ENCODE measurements around the gene CTF1.
A peak's percentile ranks its signal among the peaks of the same experiment; 100 is the strongest.
"Not testable (repeated sequence)": the region's sequence is repeated elsewhere in the genome, so short reads cannot be mapped to it uniquely, and the experiment has no call there.

Gene CTF1

GRCh38 chr16:30888856-30889499 is 7.4 kb upstream of the CTF1 start:
- no peak for DNase-seq

GRCh38 chr16:30889721-30890120 is 6.7 kb upstream of the CTF1 start:
- DNase-seq, result no peak

- DNase-seq, result not testable (repeated sequence)
Measured at GRCh38 chr16:30891043-30891823, 5.2 kb upstream of the CTF1 start.

GRCh38 chr16:30892670-30893416 is 3.6 kb upstream of the CTF1 start:
- DNase-seq, result no peak

GRCh38 chr16:30893417-30893743 is 3.0 kb upstream of the CTF1 start:
- DNase-seq, result no peak

GRCh38 chr16:30893744-30894539 is 2.5 kb upstream of the CTF1 start, which contains the start of gene BCL7C:
TSS of gene BCL7C (minus strand) at chr16:30894077. CDS start at chr16:30893944, 133 bp downstream.
- DNase-seq, result peak; percentile 94

GRCh38 chr16:30894540-30895368 is 1.7 kb upstream of the CTF1 start:
- no peak for DNase-seq

- no peak for DNase-seq
Measured at GRCh38 chr16:30895627-30896260, 670 bp upstream of the CTF1 start.

- peak; percentile 93 for DNase-seq
Measured at GRCh38 chr16:30896889-30897733, 697 bp downstream of the CTF1 start.

- DNase-seq, result no peak
Measured at GRCh38 chr16:30899794-30900193, 3.4 kb downstream of the CTF1 start.

- DNase-seq, result no peak
Measured at GRCh38 chr16:30900588-30900987, 4.2 kb downstream of the CTF1 start.

- DNase-seq, result no peak
Measured at GRCh38 chr16:30901201-30902028, 5.0 kb downstream of the CTF1 start.

- peak; percentile 85 for DNase-seq
Measured at GRCh38 chr16:30902029-30902972, 5.9 kb downstream of the CTF1 start.

- DNase-seq, result no peak
Measured at GRCh38 chr16:30903002-30903401, 6.6 kb downstream of the CTF1 start.

- DNase-seq, result no peak
Measured at GRCh38 chr16:30903596-30903995, 7.2 kb downstream of the CTF1 start.

GRCh38 chr16:30904114-30904780 is 7.8 kb downstream of the CTF1 start:
- no peak for DNase-seq

- DNase-seq, result no peak
Measured at GRCh38 chr16:30907064-30907463, 10.7 kb downstream of the CTF1 start.

Measured in activated effector memory CD4-positive, alpha-beta T cell treated with anti-CD3 and anti-CD28 coated beads, Interleukin-2, amount 50 U/mL, for 16 hours (primary cell).